Sigmoid colon (tissue), 7 donors: ENCODE measurements around the gene INAVA. TPM values are rescaled to one million over a fixed set of nuclear protein-coding genes. Genes with fewer than 3 reads are reported as not detected.
"Not testable (repeated sequence)": the region's sequence is repeated elsewhere in the genome, so short reads cannot be mapped to it uniquely, and the experiment has no call there.

ENCODE experiments used
- DNase-seq: peaks from one replicate; pipeline ENCODE4 v3.0.0-alpha.2; 2019
- H3K27ac ChIP-seq, 4 donors: fragments of 200-600 bp; sonication (generic); one replicate each; pipeline ENCODE4 v1.5.1; 2016 to 2019; ENCODE audit warnings: mild to moderate bottlenecking in 1 of 4
- H3K27me3 ChIP-seq, 3 donors: fragments of 200-600 bp; sonication (generic); one replicate each; pipeline ENCODE4 v1.5.1; 2019; ENCODE audit warnings: mild to moderate bottlenecking in 1 of 3
- H3K36me3 ChIP-seq, 4 donors: fragments of 200-600 bp; sonication (generic); one replicate each; pipeline ENCODE4 v1.5.1; 2016 to 2019
- H3K4me1 ChIP-seq, 4 donors: fragments of 200-600 bp; sonication (generic); one replicate each; pipeline ENCODE4 v1.5.1; 2017 to 2019
- H3K4me3 ChIP-seq, 4 donors: fragments of 200-600 bp; sonication (generic); one replicate each; pipeline ENCODE4 v1.5.1; 2017 to 2019; ENCODE audit warnings: mild to moderate bottlenecking in 2 of 4, moderate library complexity in 1 of 4
- H3K9me3 ChIP-seq, 4 donors: fragments of 200-600 bp in 3 of 4; sonication (generic) in 3 of 4; one replicate each; pipeline versions ENCODE4 v1.5.1 to v1.6.1; 2013 to 2019
- EP300 ChIP-seq, 4 donors: sonication (generic); formaldehyde crosslinking; IDR thresholded peaks; one replicate each; pipeline ENCODE4 v1.6.1; 2017; ENCODE audit warnings: antibody characterized with exemption in 4 of 4
- POLR2A ChIP-seq, 2 donors: fragments of 450-650 bp; IDR thresholded peaks; one replicate each; pipeline ENCODE4 v1.6.1; 2016; ENCODE audit warnings: antibody characterized with exemption in 2 of 2, mild to moderate bottlenecking in 2 of 2, moderate library complexity in 2 of 2
- POLR2AphosphoS5 ChIP-seq, 4 donors: sonication (generic); formaldehyde crosslinking; IDR thresholded peaks; one replicate each; pipeline ENCODE4 v1.6.1; 2017; ENCODE audit warnings: antibody characterized with exemption in 4 of 4
- WGBS, 2 donors: extraction: QIAGEN DNeasy Blood & Tissue Kit; methylation state at CpG; one replicate each; pipeline ENCODE4 v1.1.7; 2013; 5-methylcytosine and 5-hydroxymethylcytosine counted together
- intact Hi-C: fragments of 100-400 bp; cut with DNase I; formaldehyde crosslinking; loops from one replicate; pipeline ENCODE4 v1.15.1; 2023
- polyA plus RNA-seq, 3 donors: library from polyadenylated mRNA; stranded (reverse); fragments of 200-250 nt; gene quantifications; one replicate each; pipeline ENCODE4 v1.2.3, GENCODE V29; 2013
- small RNA-seq, 3 donors: library from RNA; depleted of rRNA; stranded (forward); fragments of <200 nt; gene quantifications; one replicate each; pipeline ENCODE3, GENCODE V24; 2016
- total RNA-seq, 4 donors: library from RNA; depleted of rRNA; stranded (reverse); fragments of >200 nt; gene quantifications; one replicate each; pipeline ENCODE4 v1.1.0, GENCODE V29; 2016
- TF ChIP-seq, protein P1 (sequence below), 4 experiments: fragments of 450-650 bp in 3 of 4; fragments of 200-600 bp in 1 of 4; IDR thresholded peaks; one replicate each; pipeline ENCODE4 v1.5.1; 2016 to 2019; ENCODE audit warnings: antibody characterized with exemption in 4 of 4, mild to moderate bottlenecking in 3 of 4, moderate library complexity in 2 of 4
- donor health status: healthy with polysubstance abuse.
- donor health status: Bipolar disorder and iron deficiency.
- donor health status: healthy.

INAVA gene
- total and polyA plus RNA-seq, 7 donors: 0.27 to 176 (median 1.4) TPM

DNA sequence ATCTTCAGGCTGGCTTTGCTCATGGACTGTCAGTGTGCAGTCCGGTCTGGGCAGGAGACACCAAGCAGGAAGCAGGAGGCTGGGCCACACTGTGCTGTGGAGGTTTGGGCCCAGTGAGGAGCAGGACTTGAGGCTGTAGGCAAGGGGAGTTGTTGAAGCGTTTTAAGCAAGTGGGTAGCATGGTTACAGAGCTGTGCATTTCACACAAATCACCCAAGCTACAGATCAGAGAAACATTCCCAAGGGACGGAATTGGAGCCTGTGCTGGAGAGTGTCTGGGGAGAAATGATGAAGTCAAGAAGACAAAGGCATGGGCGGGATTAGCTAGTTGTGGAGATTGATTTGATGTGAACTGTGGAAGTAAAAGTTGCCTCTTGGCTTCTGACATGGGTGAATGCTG, 67.9 kb downstream of the INAVA start:
- intact Hi-C loops: no loop called here
- TF ChIP-seq POLR2A (IDR thresholded peaks at IDR 0.05) (no peak), POLR2AphosphoS5 (IDR thresholded peaks at IDR 0.05) (no peak), EP300 (IDR thresholded peaks at IDR 0.05) (no peak)
- TF ChIP-seq, protein P1, sequence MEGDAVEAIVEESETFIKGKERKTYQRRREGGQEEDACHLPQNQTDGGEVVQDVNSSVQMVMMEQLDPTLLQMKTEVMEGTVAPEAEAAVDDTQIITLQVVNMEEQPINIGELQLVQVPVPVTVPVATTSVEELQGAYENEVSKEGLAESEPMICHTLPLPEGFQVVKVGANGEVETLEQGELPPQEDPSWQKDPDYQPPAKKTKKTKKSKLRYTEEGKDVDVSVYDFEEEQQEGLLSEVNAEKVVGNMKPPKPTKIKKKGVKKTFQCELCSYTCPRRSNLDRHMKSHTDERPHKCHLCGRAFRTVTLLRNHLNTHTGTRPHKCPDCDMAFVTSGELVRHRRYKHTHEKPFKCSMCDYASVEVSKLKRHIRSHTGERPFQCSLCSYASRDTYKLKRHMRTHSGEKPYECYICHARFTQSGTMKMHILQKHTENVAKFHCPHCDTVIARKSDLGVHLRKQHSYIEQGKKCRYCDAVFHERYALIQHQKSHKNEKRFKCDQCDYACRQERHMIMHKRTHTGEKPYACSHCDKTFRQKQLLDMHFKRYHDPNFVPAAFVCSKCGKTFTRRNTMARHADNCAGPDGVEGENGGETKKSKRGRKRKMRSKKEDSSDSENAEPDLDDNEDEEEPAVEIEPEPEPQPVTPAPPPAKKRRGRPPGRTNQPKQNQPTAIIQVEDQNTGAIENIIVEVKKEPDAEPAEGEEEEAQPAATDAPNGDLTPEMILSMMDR (IDR thresholded peaks at IDR 0.05): no peak
- no peaks in the 10 kb centered on the region for H3K27me3 ChIP-seq
- H3K9me3 ChIP-seq: no peaks in the 10 kb centered on the region
- no peak overlapping the region for H3K4me3 ChIP-seq
- no peaks in the 10 kb centered on the region for H3K36me3 ChIP-seq
- H3K4me1 ChIP-seq: no peaks in the 10 kb centered on the region
- 81 to 96% methylated on average over 4 of the region's 4 CpGs for WGBS, 2 donors
- DNase-seq: no peak
- H3K27ac ChIP-seq: no peak overlapping the region

DNA sequence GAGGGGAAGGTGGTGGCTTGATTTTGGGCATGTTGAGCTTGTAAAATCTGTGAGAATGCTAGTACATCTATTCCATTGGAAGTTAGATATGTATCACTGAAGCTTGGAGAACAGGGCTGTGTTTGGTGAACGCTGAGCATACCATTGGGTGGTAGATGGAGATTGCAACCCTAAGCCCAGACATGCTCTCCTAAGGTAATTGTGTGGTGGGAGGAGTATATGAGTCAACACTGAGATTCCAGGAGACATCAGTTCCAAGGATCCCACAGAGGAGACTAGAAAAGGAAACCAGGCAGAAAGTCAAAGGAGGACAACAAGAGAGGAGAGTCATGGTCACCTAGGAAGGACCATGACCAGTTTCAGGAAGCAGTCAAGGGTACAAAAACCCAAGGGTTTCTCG, 68.4 kb downstream of the INAVA start:
- H3K36me3 ChIP-seq: no peaks in the 10 kb centered on the region
- no peaks in the 10 kb centered on the region for H3K9me3 ChIP-seq
- H3K27me3 ChIP-seq: no peaks in the 10 kb centered on the region
- H3K4me3 ChIP-seq: no peak overlapping the region
- H3K4me1 ChIP-seq: no peaks in the 10 kb centered on the region
- no peak overlapping the region for H3K27ac ChIP-seq
- intact Hi-C loops: no loop called here
- WGBS, 2 donors: 93 to 94% methylated on average over 2 of the region's 2 CpGs
- no peak for TF ChIP-seq POLR2AphosphoS5 (IDR thresholded peaks at IDR 0.05)
- TF ChIP-seq, protein P1 (IDR thresholded peaks at IDR 0.05): no peak
- TF ChIP-seq EP300 (IDR thresholded peaks at IDR 0.05): no peak
- no peak for TF ChIP-seq POLR2A (IDR thresholded peaks at IDR 0.05)
- DNase-seq: no peak

DNA sequence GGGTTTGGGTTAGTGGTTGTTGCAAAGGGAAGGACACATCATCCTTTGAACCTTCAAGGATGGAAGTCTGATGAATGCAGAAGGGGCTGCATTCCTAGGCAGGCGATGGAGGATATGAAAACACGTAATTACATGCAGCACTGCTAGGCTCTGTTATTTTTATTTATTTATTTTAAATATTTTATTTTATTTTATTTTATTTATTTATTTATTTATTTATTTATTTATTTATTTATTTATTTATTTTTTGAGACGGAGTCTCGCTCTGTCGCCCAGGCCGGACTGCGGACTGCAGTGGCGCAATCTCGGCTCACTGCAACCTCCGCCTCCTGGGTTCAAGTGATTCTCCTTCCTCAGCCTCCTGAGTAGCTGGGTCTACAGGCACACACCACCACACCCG, 69.2 kb downstream of the INAVA start:
- H3K4me1 ChIP-seq, H3K36me3 ChIP-seq, H3K4me3 ChIP-seq, H3K27me3 ChIP-seq, H3K9me3 ChIP-seq, H3K27ac ChIP-seq, DNase-seq, intact Hi-C loops: not testable (repeated sequence)
- 89% methylated on average over 11 of the region's 11 CpGs for WGBS, 2 donors

Small RNAs within 50 kb of the gene (small RNA-seq; reads per million reads assigned to genes)
- gene RNU6-704P: 0 reads per million in 3 donors

Other genes with a start within 250 kb of the INAVA start
- 10 to 100 TPM; 24.0 to 29.6 (median 27.1) TPM for gene DDX59, start 225.0 kb upstream of the INAVA start, total RNA-seq
- gene DDX59, start 225.0 kb upstream of the INAVA start, polyA plus RNA-seq: 10 to 100 TPM; 12.4 to 26.8 (median 16.8) TPM
- 10 to 100 TPM; 31.8 to 40.7 (median 38.6) TPM for gene CAMSAP2, start 156.0 kb upstream of the INAVA start, total RNA-seq
- gene CAMSAP2, start 156.0 kb upstream of the INAVA start, polyA plus RNA-seq: 1 to 10 TPM; 1.2 to 3.9 (median 3.6) TPM
- gene GPR25, start 21.9 kb upstream of the INAVA start, total RNA-seq: not detected
- 1 to 10 TPM in 1 of 3 donors, not detected in 2; 1.0 TPM for gene GPR25, start 21.9 kb upstream of the INAVA start, polyA plus RNA-seq
- under 1 TPM; 0.28 to 0.82 (median 0.76) TPM for gene KIF21B, start 128.8 kb downstream of the INAVA start, total RNA-seq
- 10 to 100 TPM in 1 of 3 donors, 1 to 10 TPM in 1, under 1 TPM in 1; 0.60 to 18.4 (median 2.1) TPM for gene KIF21B, start 128.8 kb downstream of the INAVA start, polyA plus RNA-seq
- gene CACNA1S, start 217.5 kb downstream of the INAVA start, total RNA-seq: not detected
- under 1 TPM in 1 of 3 donors, not detected in 2; 0.01 TPM for gene CACNA1S, start 217.5 kb downstream of the INAVA start, polyA plus RNA-seq
- gene ASCL5, start 232.3 kb downstream of the INAVA start, total RNA-seq: not detected
- under 1 TPM in 1 of 3 donors, not detected in 2; 0.06 TPM for gene ASCL5, start 232.3 kb downstream of the INAVA start, polyA plus RNA-seq